ENCODE results near the gene JAG2. TPM values are rescaled to one million over a fixed set of nuclear protein-coding genes. Genes with fewer than 3 reads are reported as not detected.

JAG2 gene
- total and polyA plus RNA-seq, 2 of the 4 experiments (the other 2 are of a cell fraction): 0.18 to 0.58 TPM

- Histone ChIP-seq H4K91ac (ENCODE audit: insufficient read depth, low read depth, low read length) (no peak overlapping the region), H2AK9ac (replicated peaks; ENCODE audit: low read depth, low read length, poor library complexity) (no peak overlapping the region), H2BK15ac (ENCODE audit: low read depth, low read length) (no peak overlapping the region), H3K4me2 (ENCODE audit: low read depth, low read length) (no peak overlapping the region), H3K4ac (ENCODE audit: low read depth, low read length) (no peak overlapping the region), H3K9me1 (ENCODE audit: insufficient read depth, low read length) (no peaks in the 10 kb centered on the region), H2BK120ac (ENCODE audit: low read depth, low read length) (no peak overlapping the region), H3K4me3 (ENCODE audit: insufficient read depth, low read depth, low read length) (no peak overlapping the region), H3K18ac (ENCODE audit: low read depth, low read length) (no peak overlapping the region), H3K14ac (replicated peaks; ENCODE audit: low read depth, low read length) (no peak overlapping the region), H3K9me3 (ENCODE audit: control insufficient read depth, insufficient read depth, low read length) (no peaks in the 10 kb centered on the region), H3K4me1 (ENCODE audit: control insufficient read depth, insufficient read depth, low read length) (peaks cover 10% of the 10 kb centered on the region; the same call in 1 of the 2 replicates), H4K8ac (ENCODE audit: low read depth in 2 of 2, low read length in 2 of 2) (no peak overlapping the region), H2BK20ac (ENCODE audit: low read depth, low read length) (no peak overlapping the region), H3K9ac (ENCODE audit: low read depth, low read length) (no peak overlapping the region), H3K56ac (ENCODE audit: extremely low read depth, insufficient read depth, low read length) (no peak overlapping the region), H2AFZ (replicated peaks; ENCODE audit: low read length, poor library complexity) (no peak overlapping the region), H2AK5ac (ENCODE audit: low read depth, low read length) (no peak overlapping the region), H3K36me3 (ENCODE audit: control insufficient read depth, insufficient read depth, low read length) (no peaks in the 10 kb centered on the region), H3K23ac (ENCODE audit: low read depth, low read length) (no peak overlapping the region), H3K27ac (ENCODE audit: insufficient read depth, low read length) (no peak overlapping the region), H2BK5ac (ENCODE audit: low read depth, low read length, poor library complexity, severe bottlenecking) (no peak overlapping the region), H4K5ac (ENCODE audit: low read depth, low read length) (no peak overlapping the region), H3K27me3 (ENCODE audit: control insufficient read depth, insufficient read depth, low read length) (peaks cover 44% of the 10 kb centered on the region), H4K20me1 (ENCODE audit: insufficient read depth, low read length) (no peaks in the 10 kb centered on the region), H3K79me1 (ENCODE audit: low read depth in 1 of 2, low read length in 2 of 2) (no peaks in the 10 kb centered on the region)
- POLR2A ChIA-PET (ENCODE audit: unreplicated experiment): no interaction called here
- no TSS peak for BruUV-seq (replicated peaks)
- intact Hi-C loops (cut with micrococcal nuclease) (no loop called here), dilution Hi-C loops (cut with HindIII; ENCODE audit: low sequenced_read_pairs, unreplicated experiment) (no loop called here), in situ Hi-C loops (cut with MboI; ENCODE audit: low sequenced_read_pairs) (no loop called here)
- no peak for ATAC-seq (ENCODE audit: low read depth)
- CTCF ChIA-PET: interaction anchor here (1.0 kb wide), 1 partner anchor 156 kb away, joined by 3 read pairs; no protein-coding TSS in a partner anchor
- 45% methylated on average over 2 of the region's 25 CpGs; no CpG with 5 or more reads in 1 of the 2 experiments for WGBS, 2 experiments (ENCODE audit: extremely low coverage in 2 of 2, insufficient read length in 1 of 2)
- DNase-seq: no peak
- no peak for TF ChIP-seq RCOR1 (IDR thresholded peaks at IDR 0.05; ENCODE audit: insufficient replicate concordance, low read length)
- TF ChIP-seq CTCF (conservative IDR thresholded peaks at IDR 0.05; ENCODE audit: low read depth, low read length): no peak
- TF ChIP-seq RFX5 (IDR thresholded peaks at IDR 0.05; ENCODE audit: low read depth, low read length): no peak
- TF ChIP-seq NFE2L2 (IDR thresholded peaks at IDR 0.05; ENCODE audit: low read depth, low read length): no peak
- no peak for TF ChIP-seq MAFK (IDR thresholded peaks at IDR 0.05; ENCODE audit: low read depth, low read length)
- no peak for TF ChIP-seq MAZ (IDR thresholded peaks at IDR 0.05; ENCODE audit: borderline replicate concordance, low read depth, low read length)
- TF ChIP-seq CEBPB (IDR thresholded peaks at IDR 0.05; ENCODE audit: low read depth, low read length): no peak
- no peak for TF ChIP-seq POLR2A (IDR thresholded peaks at IDR 0.05; ENCODE audit: low read depth, low read length)
- TF ChIP-seq MXI1 (IDR thresholded peaks at IDR 0.05; ENCODE audit: borderline replicate concordance, low read depth, low read length): no peak
- TF ChIP-seq ELK1 (IDR thresholded peaks at IDR 0.05; ENCODE audit: borderline replicate concordance, low read depth, low read length): no peak
These were observed 27.1 kb upstream of the JAG2 start for GRCh38 chr14:105195522-105196264.

Measured in IMR-90 (cell line).